ENCODE results near the gene APBA2.
"Not testable (repeated sequence)": the region's sequence is repeated elsewhere in the genome, so short reads cannot be mapped to it uniquely, and the experiment has no call there.

The APBA2 gene

GRCh38 chr15:29035336-29036285 lies 149.8 kb downstream of the APBA2 start:
- DNase-seq (ENCODE audit: low spot score): no peak
- no peak for TF ChIP-seq CTCF (IDR thresholded peaks at IDR 0.05; ENCODE audit: extremely low read depth, missing control alignments)

GRCh38 chr15:29037997-29038705 lies 152.4 kb downstream of the APBA2 start:
- no peak for TF ChIP-seq CTCF (IDR thresholded peaks at IDR 0.05; ENCODE audit: extremely low read depth, missing control alignments)
- no peak for DNase-seq (ENCODE audit: low spot score)

- no peak for DNase-seq (ENCODE audit: low spot score)
- no peak for TF ChIP-seq CTCF (IDR thresholded peaks at IDR 0.05; ENCODE audit: extremely low read depth, missing control alignments)
Observed at GRCh38 chr15:29039466-29040369, 153.9 kb downstream of the APBA2 start.

GRCh38 chr15:29040370-29040751 lies 154.6 kb downstream of the APBA2 start:
- DNase-seq (ENCODE audit: low spot score): no peak
- no peak for TF ChIP-seq CTCF (IDR thresholded peaks at IDR 0.05; ENCODE audit: extremely low read depth, missing control alignments)

- TF ChIP-seq CTCF (IDR thresholded peaks at IDR 0.05; ENCODE audit: extremely low read depth, missing control alignments): no peak
- no peak for DNase-seq (ENCODE audit: low spot score)
Observed at GRCh38 chr15:29043736-29044502, 158.1 kb downstream of the APBA2 start.

- TF ChIP-seq CTCF (IDR thresholded peaks at IDR 0.05; ENCODE audit: extremely low read depth, missing control alignments): no peak
- no peak for DNase-seq (ENCODE audit: low spot score)
Observed at GRCh38 chr15:29044503-29044901, 158.7 kb downstream of the APBA2 start.

- not testable (repeated sequence) for DNase-seq (ENCODE audit: low spot score)
Observed at GRCh38 chr15:29045161-29045560, 159.4 kb downstream of the APBA2 start.

All from GM20000 (cell line).